CD4-positive, alpha-beta T cell treated with Interleukin-2 at 100 ng/mL for 4 hours (primary cell): ENCODE data around the gene DOCK4.

Experiments
- DNase-seq: peaks from one replicate; pipeline ENCODE4 v3.0.0-alpha.2; 2020; ENCODE audit warnings: low spot score

DOCK4 gene

GRCh38 chr7:111801277-111801676 lies 404.9 kb downstream of the DOCK4 start:
- no peak for DNase-seq

GRCh38 chr7:111796671-111797070 lies 409.5 kb downstream of the DOCK4 start:
- no peak for DNase-seq

- DNase-seq = no peak
Observed at GRCh38 chr7:111789870-111790269, 416.3 kb downstream of the DOCK4 start.

- DNase-seq = no peak
Observed at GRCh38 chr7:111789048-111789320, 417.2 kb downstream of the DOCK4 start.

GRCh38 chr7:111788286-111789047 lies 417.7 kb downstream of the DOCK4 start:
- no peak for DNase-seq

GRCh38 chr7:111787741-111788140 lies 418.5 kb downstream of the DOCK4 start:
- DNase-seq = no peak

- DNase-seq = no peak
Observed at GRCh38 chr7:111787099-111787498, 419.1 kb downstream of the DOCK4 start.

- no peak for DNase-seq
Observed at GRCh38 chr7:111785076-111785475, 421.1 kb downstream of the DOCK4 start.

GRCh38 chr7:111784296-111784695 lies 421.9 kb downstream of the DOCK4 start:
- no peak for DNase-seq

GRCh38 chr7:111783854-111784253 lies 422.3 kb downstream of the DOCK4 start:
- DNase-seq = no peak

GRCh38 chr7:111780527-111780926 lies 425.7 kb downstream of the DOCK4 start:
- DNase-seq = no peak

GRCh38 chr7:111775206-111775605 lies 431.0 kb downstream of the DOCK4 start:
- no peak for DNase-seq

GRCh38 chr7:111772716-111773115 lies 433.5 kb downstream of the DOCK4 start:
- DNase-seq = no peak

GRCh38 chr7:111771638-111772037 lies 434.6 kb downstream of the DOCK4 start:
- no peak for DNase-seq

GRCh38 chr7:111770116-111770515 lies 436.1 kb downstream of the DOCK4 start:
- DNase-seq = no peak

- no peak for DNase-seq
Observed at GRCh38 chr7:111765751-111766643, 440.2 kb downstream of the DOCK4 start.

- DNase-seq = no peak
Observed at GRCh38 chr7:111763221-111763801, 442.9 kb downstream of the DOCK4 start.

GRCh38 chr7:111762799-111763198 lies 443.4 kb downstream of the DOCK4 start:
- no peak for DNase-seq

GRCh38 chr7:111762211-111762610 lies 444.0 kb downstream of the DOCK4 start:
- no peak for DNase-seq

GRCh38 chr7:111760043-111760442 lies 446.2 kb downstream of the DOCK4 start:
- DNase-seq = no peak

- no peak for DNase-seq
Observed at GRCh38 chr7:111758332-111758731, 447.9 kb downstream of the DOCK4 start.

GRCh38 chr7:111756687-111757178 lies 449.5 kb downstream of the DOCK4 start:
- no peak for DNase-seq

- DNase-seq = no peak
Observed at GRCh38 chr7:111755383-111755782, 450.8 kb downstream of the DOCK4 start.
